HepG2 (cell line): ENCODE results near the gene PLPP3. TPM values are rescaled to one million over a fixed set of nuclear protein-coding genes. Genes with fewer than 3 reads are reported as not detected.

ENCODE experiments used
- FOXA1 ChIP-seq, 2 experiments: fragments of 450-650 bp in 1 of 2; sonication (generic) in 1 of 2; formaldehyde crosslinking in 1 of 2; IDR thresholded peaks; 2 replicates each; pipeline versions ENCODE4 v1.4.0 to v1.6.1; 2016 to 2020; ENCODE audit warnings: missing genetic modification reagents in 1 of 2
- MBD4 ChIP-seq: IDR thresholded peaks from 2 replicates; pipeline ENCODE4 v1.6.1; 2012; ENCODE audit warnings: low read length, inconsistent platforms, borderline replicate concordance
- NKX3-1 ChIP-seq: sonication (generic); formaldehyde crosslinking; IDR thresholded peaks from 2 replicates; pipeline ENCODE4 v1.5.0; 2020; ENCODE audit warnings: missing genetic modification reagents
- REXO4 ChIP-seq: sonication (generic); formaldehyde crosslinking; IDR thresholded peaks from 2 replicates; pipeline ENCODE4 v1.8.0; 2022; ENCODE audit warnings: missing genetic modification reagents, mild to moderate bottlenecking, borderline replicate concordance
- THYN1 ChIP-seq: sonication (generic); formaldehyde crosslinking; IDR thresholded peaks from 2 replicates; pipeline ENCODE4 v1.8.1; 2023; ENCODE audit warnings: low read depth, mild to moderate bottlenecking, moderate library complexity, missing genetic modification reagents, borderline replicate concordance
- ZFP90 ChIP-seq: sonication (generic); formaldehyde crosslinking; IDR thresholded peaks from 2 replicates; pipeline ENCODE4 v1.8.0; 2022; ENCODE audit warnings: missing genetic modification reagents, mild to moderate bottlenecking, inconsistent platforms, borderline replicate concordance
- ZMYM3 ChIP-seq: sonication (generic); formaldehyde crosslinking; IDR thresholded peaks from 2 replicates; pipeline ENCODE4 v1.5.1; 2020; ENCODE audit warnings: mild to moderate bottlenecking, missing genetic modification reagents
- polyA plus RNA-seq, 8 experiments: library from polyadenylated mRNA; depleted of rRNA in 3 of 8; stranded (reverse) in 7 of 8; unstranded in 1 of 8; fragments of >200 nt; fragmentation: Illumina TruSeq in 4 of 8; extraction: Trizol in 4 of 8; gene quantifications; 2 replicates each; pipeline versions ENCODE4 v1.2.1 to v1.2.3, GENCODE V29; 2011 to 2016; ENCODE audit warnings: low read depth in 4 of 8, missing spikeins in 1 of 8, mixed read lengths in 1 of 8; ENCODE audit not compliant: insufficient read depth in 1 of 8
- total RNA-seq, 5 experiments: library from RNA; depleted of rRNA; stranded (reverse); fragments of >200 nt; fragmentation: Illumina TruSeq; extraction: Trizol; gene quantifications; 2 replicates each; pipeline ENCODE4 v1.2.3, GENCODE V29; 2016; ENCODE audit warnings: low read depth in 1 of 5
- TF ChIP-seq, protein P1 (sequence below), 2 experiments: sonication (generic) in 1 of 2; formaldehyde crosslinking in 1 of 2; IDR thresholded peaks; 2 replicates each; pipeline versions ENCODE4 v1.6.1 to v1.9.0; 2014 to 2022; ENCODE audit warnings: antibody characterized with exemption in 1 of 2, borderline replicate concordance in 1 of 2, inconsistent platforms in 1 of 2, low read depth in 1 of 2, missing genetic modification reagents in 1 of 2
- TF ChIP-seq, protein P2 (sequence below): sonication (generic); formaldehyde crosslinking; IDR thresholded peaks from 2 replicates; pipeline ENCODE4 v1.4.0; 2020; ENCODE audit warnings: missing genetic modification reagents
- TF ChIP-seq, protein P3 (sequence below): IDR thresholded peaks from 2 replicates; pipeline ENCODE4 v1.6.1; 2016

PLPP3 gene
- total and polyA plus RNA-seq, 2 of the 13 experiments (the other 11 are each of a cell fraction or from before 2014, with no cell fraction given) = 49.7 to 65.8 TPM

DNA sequence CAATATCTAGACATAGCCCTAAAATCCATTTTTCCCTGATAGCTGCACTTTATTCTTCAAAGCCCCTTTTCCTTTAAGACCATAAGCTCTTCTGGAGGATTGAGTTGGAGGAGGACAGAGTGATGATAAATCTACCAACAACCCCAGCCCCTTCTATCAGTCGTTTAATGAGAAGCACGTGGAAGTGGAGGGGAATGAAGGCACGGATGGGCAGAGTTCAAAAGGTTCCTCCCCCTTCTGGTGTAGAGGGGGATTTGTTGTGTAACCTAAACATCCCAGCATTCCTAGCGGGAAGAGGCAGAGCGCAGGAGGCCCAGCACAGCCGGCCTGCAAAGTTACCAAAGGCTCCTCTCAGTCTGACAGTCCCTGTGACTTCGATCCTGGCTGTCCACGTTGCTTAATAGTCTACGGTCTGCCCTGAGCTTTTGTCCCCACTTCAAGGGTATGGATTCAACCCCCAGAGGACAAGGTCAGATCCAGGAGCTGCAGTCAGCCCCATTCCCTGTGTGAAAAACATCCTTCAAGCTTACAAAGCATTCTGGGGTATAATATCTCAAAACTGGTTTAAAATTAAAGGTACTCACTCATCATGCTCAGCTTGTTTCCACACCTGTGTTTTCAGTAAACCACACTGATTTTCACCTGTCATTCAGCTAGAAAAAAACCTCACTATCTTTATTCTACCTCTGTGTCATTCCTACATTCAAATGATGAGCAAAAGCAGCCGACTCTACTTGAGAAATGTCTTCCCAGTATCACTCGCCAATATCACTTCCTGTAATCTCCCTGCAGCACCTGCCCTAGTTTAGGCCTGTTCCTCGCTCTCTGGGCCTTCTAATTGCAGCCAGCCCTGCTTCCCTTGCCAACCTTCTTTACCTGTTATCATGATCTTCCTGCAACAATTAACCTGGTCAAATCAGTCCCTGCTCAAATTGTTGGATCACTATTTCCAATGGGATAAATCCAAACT lies 117.9 kb downstream of the PLPP3 start (continued):
- TF ChIP-seq REXO4 (CRISPR knock-in tag) = no peak
- peak; percentile 42; the same call in 1 of the 2 replicates for TF ChIP-seq NKX3-1 (CRISPR knock-in tag)
- TF ChIP-seq, protein P1, sequence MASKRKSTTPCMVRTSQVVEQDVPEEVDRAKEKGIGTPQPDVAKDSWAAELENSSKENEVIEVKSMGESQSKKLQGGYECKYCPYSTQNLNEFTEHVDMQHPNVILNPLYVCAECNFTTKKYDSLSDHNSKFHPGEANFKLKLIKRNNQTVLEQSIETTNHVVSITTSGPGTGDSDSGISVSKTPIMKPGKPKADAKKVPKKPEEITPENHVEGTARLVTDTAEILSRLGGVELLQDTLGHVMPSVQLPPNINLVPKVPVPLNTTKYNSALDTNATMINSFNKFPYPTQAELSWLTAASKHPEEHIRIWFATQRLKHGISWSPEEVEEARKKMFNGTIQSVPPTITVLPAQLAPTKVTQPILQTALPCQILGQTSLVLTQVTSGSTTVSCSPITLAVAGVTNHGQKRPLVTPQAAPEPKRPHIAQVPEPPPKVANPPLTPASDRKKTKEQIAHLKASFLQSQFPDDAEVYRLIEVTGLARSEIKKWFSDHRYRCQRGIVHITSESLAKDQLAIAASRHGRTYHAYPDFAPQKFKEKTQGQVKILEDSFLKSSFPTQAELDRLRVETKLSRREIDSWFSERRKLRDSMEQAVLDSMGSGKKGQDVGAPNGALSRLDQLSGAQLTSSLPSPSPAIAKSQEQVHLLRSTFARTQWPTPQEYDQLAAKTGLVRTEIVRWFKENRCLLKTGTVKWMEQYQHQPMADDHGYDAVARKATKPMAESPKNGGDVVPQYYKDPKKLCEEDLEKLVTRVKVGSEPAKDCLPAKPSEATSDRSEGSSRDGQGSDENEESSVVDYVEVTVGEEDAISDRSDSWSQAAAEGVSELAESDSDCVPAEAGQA (IDR thresholded peaks at IDR 0.05; ENCODE audit: low read depth) = peak; percentile 75; the same call in 1 of the 2 replicates
- TF ChIP-seq, protein P1 (CRISPR knock-in tag; IDR thresholded peaks at IDR 0.05; ENCODE audit: borderline replicate concordance) = no peak
- peak; percentile 89 for TF ChIP-seq ZMYM3 (CRISPR knock-in tag)
- TF ChIP-seq THYN1 = no peak
- no peak for TF ChIP-seq FOXA1 (IDR thresholded peaks at IDR 0.05)
- peak; percentile 59; the same call in 1 of the 2 replicates for TF ChIP-seq FOXA1 (CRISPR knock-in tag; IDR thresholded peaks at IDR 0.05)
- no peak for TF ChIP-seq MBD4
- peak; percentile 20; the same call in 1 of the 2 replicates for TF ChIP-seq ZFP90
- TF ChIP-seq, protein P2, sequence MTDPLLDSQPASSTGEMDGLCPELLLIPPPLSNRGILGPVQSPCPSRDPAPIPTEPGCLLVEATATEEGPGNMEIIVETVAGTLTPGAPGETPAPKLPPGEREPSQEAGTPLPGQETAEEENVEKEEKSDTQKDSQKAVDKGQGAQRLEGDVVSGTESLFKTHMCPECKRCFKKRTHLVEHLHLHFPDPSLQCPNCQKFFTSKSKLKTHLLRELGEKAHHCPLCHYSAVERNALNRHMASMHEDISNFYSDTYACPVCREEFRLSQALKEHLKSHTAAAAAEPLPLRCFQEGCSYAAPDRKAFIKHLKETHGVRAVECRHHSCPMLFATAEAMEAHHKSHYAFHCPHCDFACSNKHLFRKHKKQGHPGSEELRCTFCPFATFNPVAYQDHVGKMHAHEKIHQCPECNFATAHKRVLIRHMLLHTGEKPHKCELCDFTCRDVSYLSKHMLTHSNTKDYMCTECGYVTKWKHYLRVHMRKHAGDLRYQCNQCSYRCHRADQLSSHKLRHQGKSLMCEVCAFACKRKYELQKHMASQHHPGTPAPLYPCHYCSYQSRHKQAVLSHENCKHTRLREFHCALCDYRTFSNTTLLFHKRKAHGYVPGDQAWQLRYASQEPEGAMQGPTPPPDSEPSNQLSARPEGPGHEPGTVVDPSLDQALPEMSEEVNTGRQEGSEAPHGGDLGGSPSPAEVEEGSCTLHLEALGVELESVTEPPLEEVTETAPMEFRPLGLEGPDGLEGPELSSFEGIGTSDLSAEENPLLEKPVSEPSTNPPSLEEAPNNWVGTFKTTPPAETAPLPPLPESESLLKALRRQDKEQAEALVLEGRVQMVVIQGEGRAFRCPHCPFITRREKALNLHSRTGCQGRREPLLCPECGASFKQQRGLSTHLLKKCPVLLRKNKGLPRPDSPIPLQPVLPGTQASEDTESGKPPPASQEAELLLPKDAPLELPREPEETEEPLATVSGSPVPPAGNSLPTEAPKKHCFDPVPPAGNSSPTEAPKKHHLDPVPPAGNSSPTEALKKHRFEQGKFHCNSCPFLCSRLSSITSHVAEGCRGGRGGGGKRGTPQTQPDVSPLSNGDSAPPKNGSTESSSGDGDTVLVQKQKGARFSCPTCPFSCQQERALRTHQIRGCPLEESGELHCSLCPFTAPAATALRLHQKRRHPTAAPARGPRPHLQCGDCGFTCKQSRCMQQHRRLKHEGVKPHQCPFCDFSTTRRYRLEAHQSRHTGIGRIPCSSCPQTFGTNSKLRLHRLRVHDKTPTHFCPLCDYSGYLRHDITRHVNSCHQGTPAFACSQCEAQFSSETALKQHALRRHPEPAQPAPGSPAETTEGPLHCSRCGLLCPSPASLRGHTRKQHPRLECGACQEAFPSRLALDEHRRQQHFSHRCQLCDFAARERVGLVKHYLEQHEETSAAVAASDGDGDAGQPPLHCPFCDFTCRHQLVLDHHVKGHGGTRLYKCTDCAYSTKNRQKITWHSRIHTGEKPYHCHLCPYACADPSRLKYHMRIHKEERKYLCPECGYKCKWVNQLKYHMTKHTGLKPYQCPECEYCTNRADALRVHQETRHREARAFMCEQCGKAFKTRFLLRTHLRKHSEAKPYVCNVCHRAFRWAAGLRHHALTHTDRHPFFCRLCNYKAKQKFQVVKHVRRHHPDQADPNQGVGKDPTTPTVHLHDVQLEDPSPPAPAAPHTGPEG (CRISPR knock-in tag) = no peak
- TF ChIP-seq, protein P3, sequence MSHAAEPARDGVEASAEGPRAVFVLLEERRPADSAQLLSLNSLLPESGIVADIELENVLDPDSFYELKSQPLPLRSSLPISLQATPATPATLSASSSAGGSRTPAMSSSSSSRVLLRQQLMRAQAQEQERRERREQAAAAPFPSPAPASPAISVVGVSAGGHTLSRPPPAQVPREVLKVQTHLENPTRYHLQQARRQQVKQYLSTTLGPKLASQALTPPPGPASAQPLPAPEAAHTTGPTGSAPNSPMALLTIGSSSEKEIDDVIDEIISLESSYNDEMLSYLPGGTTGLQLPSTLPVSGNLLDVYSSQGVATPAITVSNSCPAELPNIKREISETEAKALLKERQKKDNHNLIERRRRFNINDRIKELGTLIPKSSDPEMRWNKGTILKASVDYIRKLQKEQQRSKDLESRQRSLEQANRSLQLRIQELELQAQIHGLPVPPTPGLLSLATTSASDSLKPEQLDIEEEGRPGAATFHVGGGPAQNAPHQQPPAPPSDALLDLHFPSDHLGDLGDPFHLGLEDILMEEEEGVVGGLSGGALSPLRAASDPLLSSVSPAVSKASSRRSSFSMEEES (CRISPR knock-in tag) = peak; percentile 91
